Measurements from ENCODE around the gene MUSTN1.

The MUSTN1 gene

GRCh38 chr3:52852419-52852818 is 17.6 kb upstream of the MUSTN1 start:
- no peak for DNase-seq (ENCODE audit: low read depth, low spot score)

- peak; percentile 42 for DNase-seq (ENCODE audit: low read depth, low spot score)
Observed at GRCh38 chr3:52851348-52851747, 16.5 kb upstream of the MUSTN1 start.

- DNase-seq (ENCODE audit: low read depth, low spot score), result no peak
Observed at GRCh38 chr3:52849656-52850055, 14.8 kb upstream of the MUSTN1 start.

- DNase-seq (ENCODE audit: low read depth, low spot score), result no peak
Observed at GRCh38 chr3:52848617-52849016, 13.8 kb upstream of the MUSTN1 start.

GRCh38 chr3:52847726-52848125 is 12.9 kb upstream of the MUSTN1 start:
- DNase-seq (ENCODE audit: low read depth, low spot score), result no peak

GRCh38 chr3:52847241-52847640 is 12.4 kb upstream of the MUSTN1 start:
- no peak for DNase-seq (ENCODE audit: low read depth, low spot score)

GRCh38 chr3:52846432-52846965 is 11.7 kb upstream of the MUSTN1 start:
- no peak for DNase-seq (ENCODE audit: low read depth, low spot score)

- DNase-seq (ENCODE audit: low read depth, low spot score), result no peak
Observed at GRCh38 chr3:52845691-52846431, 11.0 kb upstream of the MUSTN1 start.

GRCh38 chr3:52845157-52845556 is 10.3 kb upstream of the MUSTN1 start:
- no peak for DNase-seq (ENCODE audit: low read depth, low spot score)

GRCh38 chr3:52844290-52844975 is 9.6 kb upstream of the MUSTN1 start:
- no peak for DNase-seq (ENCODE audit: low read depth, low spot score)

- DNase-seq (ENCODE audit: low read depth, low spot score), result no peak
Observed at GRCh38 chr3:52843881-52844280, 9.1 kb upstream of the MUSTN1 start.

GRCh38 chr3:52843108-52843865 is 8.5 kb upstream of the MUSTN1 start:
- DNase-seq (ENCODE audit: low read depth, low spot score), result no peak

GRCh38 chr3:52842424-52842823 is 7.6 kb upstream of the MUSTN1 start:
- no peak for DNase-seq (ENCODE audit: low read depth, low spot score)

- DNase-seq (ENCODE audit: low read depth, low spot score), result no peak
Observed at GRCh38 chr3:52841981-52842340, 7.1 kb upstream of the MUSTN1 start.

- DNase-seq (ENCODE audit: low read depth, low spot score), result no peak
Observed at GRCh38 chr3:52841211-52841980, 6.6 kb upstream of the MUSTN1 start.

GRCh38 chr3:52839892-52840545 is 5.2 kb upstream of the MUSTN1 start:
- DNase-seq (ENCODE audit: low read depth, low spot score), result no peak

GRCh38 chr3:52839268-52839575 is 4.4 kb upstream of the MUSTN1 start:
- no peak for DNase-seq (ENCODE audit: low read depth, low spot score)

- DNase-seq (ENCODE audit: low read depth, low spot score), result no peak
Observed at GRCh38 chr3:52838561-52839267, 3.9 kb upstream of the MUSTN1 start.

- DNase-seq (ENCODE audit: low read depth, low spot score), result no peak
Observed at GRCh38 chr3:52836986-52837385, 2.2 kb upstream of the MUSTN1 start.

- DNase-seq (ENCODE audit: low read depth, low spot score), result no peak
Observed at GRCh38 chr3:52836471-52836845, 1.6 kb upstream of the MUSTN1 start.
